Jurkat, Clone E6-1 (cell line): ENCODE measurements around the gene PIP5K1B.

Source experiments
- DNase-seq: peaks from one replicate; pipeline ENCODE4 v3.0.0-alpha.2; 2011; ENCODE audit warnings: low read depth, low spot score
- H3K4me3 ChIP-seq: 2 replicates; pipeline ENCODE4 v1.5.1; 2011; ENCODE audit warnings: mild to moderate bottlenecking, low read length, control low read depth, moderate library complexity

Gene PIP5K1B

GRCh38 chr9:68759981-68760673, 55.1 kb downstream of the PIP5K1B start:
- H3K4me3 ChIP-seq: no peak overlapping the region
- no peak for DNase-seq

- DNase-seq: no peak
- H3K4me3 ChIP-seq: no peak overlapping the region
These were observed 55.8 kb downstream of the PIP5K1B start for GRCh38 chr9:68760674-68761333.

GRCh38 chr9:68762570-68762969, 57.5 kb downstream of the PIP5K1B start:
- no peak for DNase-seq
- H3K4me3 ChIP-seq: no peak overlapping the region

GRCh38 chr9:68763104-68763503, 58.1 kb downstream of the PIP5K1B start:
- no peak overlapping the region for H3K4me3 ChIP-seq
- no peak for DNase-seq

GRCh38 chr9:68768619-68769018, 63.6 kb downstream of the PIP5K1B start:
- no peak overlapping the region for H3K4me3 ChIP-seq
- no peak for DNase-seq

GRCh38 chr9:68769852-68770251, 64.8 kb downstream of the PIP5K1B start:
- no peak for DNase-seq
- no peak overlapping the region for H3K4me3 ChIP-seq

- no peak overlapping the region for H3K4me3 ChIP-seq
- DNase-seq: no peak
These were observed 66.3 kb downstream of the PIP5K1B start for GRCh38 chr9:68771376-68771775.

GRCh38 chr9:68775003-68775730, 70.1 kb downstream of the PIP5K1B start:
- DNase-seq: no peak
- no peak overlapping the region for H3K4me3 ChIP-seq

- H3K4me3 ChIP-seq: no peak overlapping the region
- DNase-seq: no peak
These were observed 72.2 kb downstream of the PIP5K1B start for GRCh38 chr9:68777070-68777763.

- no peak for DNase-seq
- no peak overlapping the region for H3K4me3 ChIP-seq
These were observed 73.6 kb downstream of the PIP5K1B start for GRCh38 chr9:68778635-68779034.

GRCh38 chr9:68779558-68780379, 74.7 kb downstream of the PIP5K1B start:
- peak overlapping the region; percentile 82 for H3K4me3 ChIP-seq
- peak; percentile 90 for DNase-seq

- H3K4me3 ChIP-seq: peak overlapping the region; percentile 82
- DNase-seq: no peak
These were observed 75.3 kb downstream of the PIP5K1B start for GRCh38 chr9:68780380-68780712.

GRCh38 chr9:68780720-68781119, 75.7 kb downstream of the PIP5K1B start:
- no peak for DNase-seq
- H3K4me3 ChIP-seq: peak overlapping the region; percentile 82

GRCh38 chr9:68781928-68782327, 76.9 kb downstream of the PIP5K1B start:
- DNase-seq: no peak
- no peak overlapping the region for H3K4me3 ChIP-seq

GRCh38 chr9:68782546-68782945, 77.5 kb downstream of the PIP5K1B start:
- no peak overlapping the region for H3K4me3 ChIP-seq
- DNase-seq: no peak

- DNase-seq: no peak
These were observed 80.9 kb downstream of the PIP5K1B start for GRCh38 chr9:68785965-68786364.

GRCh38 chr9:68791169-68791568, 86.1 kb downstream of the PIP5K1B start:
- DNase-seq: no peak
- no peak overlapping the region for H3K4me3 ChIP-seq

More at GRCh38 chr9:68785965-68786364, 80.9 kb downstream of the PIP5K1B start:
- H3K4me3 ChIP-seq: no peak overlapping the region

GRCh38 chr9:68793605-68794343, 88.7 kb downstream of the PIP5K1B start:
- DNase-seq: peak; percentile 12
- no peak overlapping the region for H3K4me3 ChIP-seq
